NCI-H2227 treated with DMSO at 0.1 percent for 48 hours (cell line): ENCODE measurements around the gene CLRN2.
"Not testable (repeated sequence)": the region's sequence is repeated elsewhere in the genome, so short reads cannot be mapped to it uniquely, and the experiment has no call there.

Experiments
- DNase-seq: peaks from one replicate; lab custom pipeline; 2025; lab: John Stamatoyannopoulos, UW

Gene CLRN2

DNA sequence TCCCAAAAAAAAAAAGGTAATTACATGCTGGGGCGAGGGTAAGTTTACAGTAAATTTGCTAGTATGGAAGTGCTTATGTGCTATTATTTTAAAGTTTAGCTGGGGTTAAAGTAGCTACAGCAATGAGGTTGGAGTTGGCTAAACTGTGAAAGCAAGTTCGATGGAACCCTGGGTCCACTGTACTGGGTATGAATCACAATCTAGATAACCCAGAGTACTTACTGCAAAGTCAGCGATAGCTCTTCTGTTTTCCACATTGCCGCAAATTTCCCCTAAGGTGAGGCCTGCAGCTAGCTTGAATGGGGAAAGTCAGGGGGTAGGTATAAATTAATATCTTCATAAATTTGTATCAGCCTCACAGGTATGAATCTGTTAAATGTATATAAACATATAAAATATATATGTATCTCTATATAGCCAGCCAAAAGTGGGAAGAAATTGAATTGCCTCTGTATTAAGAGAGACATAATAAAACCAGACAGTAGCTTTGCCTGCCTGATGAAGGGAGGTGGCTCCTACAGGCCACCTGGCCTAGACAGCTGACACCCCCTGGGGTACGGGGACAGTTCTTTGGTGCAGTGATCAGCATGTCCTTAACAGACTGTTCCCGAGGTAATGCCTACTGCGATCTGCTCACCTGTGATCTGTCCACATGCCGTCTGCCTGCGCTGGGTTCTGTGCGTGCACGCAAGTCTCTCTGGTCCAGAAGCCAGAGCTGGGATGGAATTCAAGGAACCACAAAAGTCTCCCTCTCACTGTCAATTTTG is 30.6 kb downstream of the CLRN2 start:
- DNase-seq = no peak

DNA sequence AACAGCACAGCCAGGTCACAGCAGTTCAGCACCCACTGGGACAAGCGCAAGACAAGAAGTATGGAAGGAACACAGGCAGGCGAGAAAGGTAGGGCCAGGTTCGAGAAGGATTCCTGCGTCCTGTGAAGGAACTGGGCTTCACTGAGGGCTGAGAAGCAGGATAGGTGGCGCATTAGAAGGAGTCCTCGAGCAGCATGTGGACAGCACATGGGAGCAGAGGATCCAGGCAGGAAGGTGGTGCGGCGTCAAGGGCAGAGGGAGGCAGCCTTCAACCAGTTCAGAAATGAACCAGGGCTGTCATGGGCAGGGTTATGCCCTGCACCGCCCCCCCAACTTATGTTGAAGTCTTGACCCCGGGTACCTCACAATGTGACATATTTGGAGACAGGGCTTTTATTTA is 31.3 kb downstream of the CLRN2 start:
- no peak for DNase-seq

DNA sequence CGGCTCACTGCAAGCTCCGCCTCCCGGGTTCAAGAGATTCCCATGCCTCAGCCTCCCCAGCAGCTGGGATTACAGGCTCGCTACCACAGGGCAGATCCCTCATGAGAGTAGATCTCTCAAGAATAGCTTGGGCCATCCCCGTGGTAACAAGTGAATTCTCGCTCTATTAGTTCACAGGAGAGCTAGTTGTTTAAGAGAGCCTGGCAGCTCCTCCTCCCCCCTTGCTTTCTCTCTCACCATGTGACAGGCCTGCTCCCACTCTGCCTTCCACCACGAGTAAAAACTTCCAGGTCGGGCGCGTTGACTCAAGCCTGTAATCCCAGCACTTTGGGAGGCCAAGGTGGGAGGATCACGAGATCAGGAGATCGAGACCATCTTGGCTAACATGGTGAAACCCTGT is 31.7 kb downstream of the CLRN2 start:
- DNase-seq = no peak

DNA sequence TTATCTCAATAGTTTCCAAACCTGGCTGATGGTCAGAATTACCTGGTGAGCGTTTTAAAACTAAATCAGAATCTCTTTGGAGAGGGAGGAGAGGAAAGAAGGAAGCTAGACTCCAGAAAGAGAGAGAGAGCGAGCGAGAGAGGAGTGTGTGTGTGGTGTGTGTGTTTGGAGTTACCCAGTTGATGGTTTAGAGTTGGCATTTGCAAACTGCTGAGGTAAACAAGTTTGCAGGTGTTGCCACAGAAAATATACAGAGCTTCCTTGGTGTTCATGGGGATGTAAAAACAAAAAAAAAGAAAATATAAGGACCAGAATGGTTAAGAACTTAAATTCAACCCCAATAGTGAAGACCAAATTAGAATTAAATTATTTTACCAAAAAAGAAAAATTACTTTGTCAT is 35.6 kb downstream of the CLRN2 start:
- DNase-seq = no peak

DNA sequence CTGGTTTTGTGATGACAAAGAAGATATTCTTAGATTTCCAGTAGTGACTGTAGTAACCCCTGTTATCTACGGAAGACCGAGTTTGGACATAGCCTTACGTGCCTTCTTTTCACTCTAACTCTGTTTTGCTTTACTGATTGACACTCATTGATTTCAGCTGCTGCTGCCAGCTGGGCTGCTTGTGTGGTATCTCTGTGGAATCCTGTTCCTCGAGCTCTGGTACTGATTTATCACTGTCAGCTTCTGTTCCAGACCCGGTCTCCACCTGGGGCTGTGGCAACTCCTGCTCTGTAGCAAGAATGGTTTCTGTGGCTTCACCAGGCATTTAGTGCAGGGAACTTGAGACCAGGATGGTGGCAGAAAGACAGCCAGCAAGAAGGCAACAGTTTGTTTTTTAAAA is 37.5 kb downstream of the CLRN2 start:
- no peak for DNase-seq

DNA sequence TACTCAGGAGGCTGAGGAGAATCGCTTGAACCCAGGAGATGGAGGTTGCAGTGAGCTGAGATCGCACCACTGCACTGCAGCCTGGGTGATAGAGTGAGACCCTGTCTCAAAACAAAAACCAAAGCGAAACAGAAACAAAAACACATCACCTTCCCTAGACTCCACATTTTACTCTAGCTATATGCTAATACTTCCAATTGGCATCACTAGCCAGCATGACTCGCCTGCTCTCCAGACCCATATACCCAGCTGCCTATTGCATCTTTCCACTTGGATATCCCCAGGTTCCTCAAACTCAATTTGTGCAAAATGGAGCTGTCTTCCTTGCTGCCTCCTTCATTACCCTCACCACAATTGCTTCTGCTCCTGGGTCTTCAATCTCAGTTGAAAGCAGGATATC is 39.6 kb downstream of the CLRN2 start:
- no peak for DNase-seq

DNA sequence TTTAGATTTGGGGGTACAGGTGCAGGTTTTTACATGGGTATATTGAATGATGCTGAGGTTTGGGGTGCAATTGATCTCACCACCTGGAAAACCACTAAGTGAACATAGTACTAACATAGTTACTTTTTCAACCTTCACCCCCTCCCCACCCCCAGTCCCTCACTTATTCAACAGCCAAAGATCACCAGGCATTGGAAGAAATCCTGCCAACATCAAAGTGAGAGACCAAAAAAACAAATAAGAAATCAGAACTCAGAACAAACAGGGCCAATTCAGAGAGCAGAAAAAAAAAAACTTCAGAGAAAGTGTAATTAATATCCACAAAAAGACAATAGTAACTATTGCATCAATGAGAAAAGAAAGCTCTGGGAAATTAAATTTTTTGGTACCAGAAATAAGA is 41.5 kb downstream of the CLRN2 start:
- no peak for DNase-seq

DNA sequence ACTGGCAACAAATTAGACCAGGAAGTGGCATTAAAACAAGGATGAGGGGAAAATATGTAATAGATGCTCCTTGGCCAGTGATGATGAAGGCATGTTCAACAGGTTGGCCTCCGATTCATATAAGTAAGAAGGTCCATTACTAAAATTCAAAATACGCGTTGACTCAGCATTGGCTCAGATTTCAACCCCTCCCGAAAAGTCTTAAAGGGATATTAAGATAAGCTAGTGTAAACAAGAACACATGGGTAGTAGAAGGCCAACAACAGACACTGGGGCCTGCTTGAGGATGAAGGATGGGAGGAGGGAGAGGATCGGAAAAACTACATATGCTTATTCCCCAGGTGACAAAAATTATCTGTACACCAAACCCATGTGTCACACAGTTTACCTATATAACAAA is 42.9 kb downstream of the CLRN2 start:
- DNase-seq = no peak

DNA sequence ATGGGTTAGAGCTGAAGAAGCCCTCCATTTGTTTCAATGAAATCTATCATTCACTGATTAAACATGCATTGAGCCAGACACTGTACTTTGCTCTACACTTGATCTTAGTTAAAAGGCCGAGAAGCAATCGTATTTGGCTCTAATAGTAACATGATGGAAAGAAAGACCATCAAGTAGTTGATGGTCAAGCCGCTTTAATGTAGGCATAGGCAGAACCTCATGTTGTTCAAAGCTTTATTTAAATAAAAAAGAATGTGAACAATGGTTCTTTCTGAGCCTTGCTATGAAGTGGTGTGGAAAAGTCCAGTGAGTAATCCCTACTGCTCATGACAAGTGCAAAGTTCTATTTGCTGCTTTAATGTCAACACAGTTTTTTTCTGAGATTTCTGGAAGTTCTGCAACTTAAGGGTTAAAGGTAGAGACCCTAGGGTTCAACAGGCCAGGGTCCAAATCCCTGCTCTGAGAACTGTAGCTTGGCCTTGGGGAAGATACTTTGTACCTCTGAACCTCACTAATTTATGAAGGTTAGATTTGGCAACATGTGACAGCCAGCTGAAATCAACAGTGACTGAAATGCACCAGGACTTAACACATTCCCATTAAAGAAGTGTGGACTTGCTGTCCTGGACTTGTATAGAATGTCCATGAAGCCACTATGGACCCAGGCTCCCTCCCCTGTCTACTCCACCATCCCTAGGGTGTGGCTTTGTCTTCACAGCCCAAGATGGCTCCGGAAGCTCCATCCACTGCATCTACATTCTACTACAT is 44.2 kb downstream of the CLRN2 start:
- DNase-seq = no peak

DNA sequence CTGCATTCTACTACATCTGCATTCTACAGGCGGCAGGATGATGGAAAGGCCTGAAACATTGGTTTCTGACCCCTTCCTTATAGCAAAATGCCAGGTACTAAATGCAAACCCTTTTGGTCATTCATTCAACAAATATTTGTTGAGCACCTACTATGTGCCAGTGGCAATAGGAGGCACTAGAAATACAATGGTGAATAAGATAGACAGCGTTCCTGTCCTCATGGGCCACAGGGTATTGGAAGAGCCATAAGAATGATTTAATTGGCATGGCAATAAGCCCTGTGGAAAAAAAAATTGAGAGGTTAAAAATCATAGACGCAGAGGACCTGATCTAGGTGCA is 44.7 kb downstream of the CLRN2 start:
- no peak for DNase-seq

DNA sequence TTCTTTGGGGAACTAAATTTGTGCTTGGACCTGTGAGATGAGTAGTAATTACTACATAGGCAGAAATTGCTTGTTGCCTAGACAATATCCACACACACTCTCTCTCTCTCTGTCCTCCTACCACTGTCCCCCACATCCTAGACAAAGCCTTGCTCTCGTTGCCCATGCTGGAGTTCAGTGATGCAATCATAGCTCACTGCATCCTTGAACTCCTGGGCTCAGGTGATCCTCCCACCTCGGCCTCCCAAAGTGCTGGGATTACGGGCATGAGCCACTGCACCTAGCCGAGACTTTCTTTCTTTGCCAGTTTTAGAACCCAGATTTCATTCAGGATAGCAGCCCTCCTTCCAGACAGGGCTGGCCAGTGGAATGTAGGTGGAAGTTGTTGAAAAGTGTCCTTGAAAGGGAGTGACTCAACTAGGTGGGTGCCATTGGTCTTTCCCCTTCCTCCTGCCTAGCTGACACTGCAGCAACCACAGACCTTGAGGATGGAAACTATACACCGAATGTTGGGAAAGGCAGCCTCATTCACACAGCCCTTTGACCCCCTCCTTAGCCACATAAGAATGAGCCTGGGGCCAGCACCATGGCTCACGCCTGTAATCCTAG is 45.2 kb downstream of the CLRN2 start:
- no peak for DNase-seq

DNA sequence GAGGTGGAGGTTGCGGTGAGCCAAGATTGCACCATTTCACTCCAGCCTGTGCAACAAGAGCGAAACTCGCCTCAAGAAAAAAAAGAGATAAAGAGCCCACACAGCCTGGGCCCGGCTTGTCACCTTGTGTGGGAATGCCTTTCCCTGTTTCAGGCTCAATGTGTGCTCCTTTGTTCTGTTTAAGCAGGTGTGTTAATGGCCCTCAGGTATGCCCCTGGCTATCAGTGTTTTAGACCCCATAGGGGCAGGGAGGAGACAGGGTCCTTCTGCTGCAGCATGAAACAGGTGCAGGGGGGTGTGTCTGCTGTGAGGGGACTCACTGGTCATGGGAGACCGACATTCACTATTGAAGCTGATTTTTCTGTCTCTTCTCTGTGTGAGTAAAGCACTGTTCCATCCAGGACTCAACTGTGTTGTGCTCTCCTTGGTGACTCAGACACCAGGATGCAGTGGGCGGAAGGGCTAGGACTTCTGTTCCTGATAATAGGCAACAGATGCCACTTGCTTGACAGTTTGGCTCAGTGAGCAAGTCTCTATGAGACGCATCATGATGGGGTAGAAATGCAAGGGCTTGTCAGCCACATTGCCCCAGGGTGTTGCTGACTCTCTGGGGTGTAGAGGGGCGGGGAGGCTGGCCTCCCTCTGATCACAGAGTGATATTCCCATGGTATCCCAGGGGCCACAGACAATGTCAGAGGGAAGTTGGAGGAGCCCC is 46.4 kb downstream of the CLRN2 start:
- no peak for DNase-seq

DNA sequence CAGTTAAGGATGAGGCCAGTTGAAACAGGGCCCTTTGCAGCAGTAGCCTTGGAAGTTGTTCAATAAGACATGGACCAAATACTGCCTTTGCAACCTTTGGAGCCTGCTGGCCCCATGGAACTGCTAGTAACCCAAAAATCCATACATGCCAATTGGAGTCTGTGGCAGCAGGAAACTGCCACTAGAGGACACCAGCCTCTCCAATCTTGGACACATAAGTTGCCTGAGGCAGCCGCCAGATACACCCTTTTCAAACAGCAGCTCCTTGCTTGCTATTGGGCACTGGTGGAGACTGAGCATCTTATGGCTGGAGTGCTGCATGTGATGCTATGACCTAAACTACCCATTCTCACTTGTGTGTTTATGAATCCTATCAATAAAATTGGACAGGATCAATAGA is 47.2 kb downstream of the CLRN2 start:
- no peak for DNase-seq

DNA sequence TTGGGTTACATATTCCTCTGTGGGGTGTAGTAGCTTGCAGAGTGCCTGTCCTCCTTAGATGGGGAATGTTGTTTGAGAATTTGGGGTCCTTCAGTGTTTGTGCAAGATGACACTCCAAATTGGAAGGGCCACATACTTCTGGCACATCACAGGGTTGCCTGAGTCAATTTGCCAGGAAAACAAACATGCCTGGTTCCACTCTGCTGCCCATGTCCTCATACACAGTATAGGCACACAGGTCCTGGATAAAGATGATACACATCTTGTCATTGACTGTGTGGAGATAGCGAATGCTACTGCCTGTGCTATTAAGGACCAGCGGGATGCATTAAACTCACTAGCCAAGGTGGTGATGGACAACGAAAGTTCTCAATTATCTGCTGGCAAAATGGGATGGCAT is 50.9 kb downstream of the CLRN2 start:
- no peak for DNase-seq

DNA sequence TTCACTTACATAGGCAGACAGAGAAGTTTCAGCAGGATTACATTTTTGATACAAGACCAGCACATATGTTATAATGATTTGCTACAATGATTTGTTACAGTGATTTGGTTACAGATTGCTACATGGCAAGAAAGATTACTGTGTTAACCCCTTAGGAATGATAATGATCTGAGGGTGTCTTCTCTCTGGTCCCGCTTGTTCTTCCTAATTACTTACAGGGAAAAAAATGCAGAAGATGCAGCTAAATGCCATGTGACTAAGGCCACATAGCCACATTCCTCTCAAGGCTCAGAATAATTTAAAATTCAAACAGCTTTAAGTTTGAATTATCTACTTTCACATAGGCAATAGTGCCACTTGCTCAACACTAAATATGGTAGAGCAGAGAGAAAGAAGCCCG is 52.3 kb downstream of the CLRN2 start:
- DNase-seq = no peak

DNA sequence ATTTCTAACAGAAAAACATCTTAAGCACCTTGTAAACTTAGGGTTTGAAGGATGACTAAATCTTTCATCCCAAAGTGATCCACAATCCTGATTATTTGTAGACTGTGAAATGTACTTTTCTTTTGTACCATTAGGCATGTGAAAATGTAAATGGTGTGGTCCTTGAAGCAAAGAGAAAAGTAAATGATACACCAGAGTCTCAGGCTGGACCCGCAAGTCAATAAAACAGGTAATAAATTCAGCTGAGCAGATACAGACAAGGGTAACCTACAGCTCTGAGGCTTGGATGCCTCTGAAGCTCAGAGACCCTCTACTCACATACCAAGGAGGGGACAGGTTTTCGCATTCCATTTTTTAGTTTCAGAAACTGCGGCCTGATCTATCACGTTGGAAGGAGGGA is 59.2 kb downstream of the CLRN2 start:
- no peak for DNase-seq

DNA sequence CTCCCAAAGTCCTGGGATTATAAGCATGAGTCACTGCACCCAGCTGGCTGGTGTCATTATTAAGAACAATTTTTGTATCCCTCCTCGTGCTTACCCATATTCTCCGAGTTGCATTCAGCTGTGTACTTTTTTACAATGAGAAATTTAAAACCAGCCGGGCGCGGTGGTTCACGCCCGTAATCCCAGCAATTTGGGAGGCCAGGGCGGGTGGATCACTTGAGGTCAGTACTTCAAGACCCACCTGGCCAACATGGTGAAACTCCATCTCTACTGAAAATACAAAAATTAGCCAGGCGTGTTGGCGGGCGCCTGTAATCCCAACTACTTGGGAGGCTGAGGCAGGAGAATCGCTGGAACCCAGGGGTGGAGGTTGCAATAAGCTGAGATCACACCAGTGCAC is 60.2 kb downstream of the CLRN2 start:
- not testable (repeated sequence) for DNase-seq
